H1 (cell line): ENCODE results near the gene TEKT5. TPM values are rescaled to one million over a fixed set of nuclear protein-coding genes. Genes with fewer than 3 reads are reported as not detected.

ENCODE experiments used
- CTCF ChIA-PET: fragments of 300-600 bp; sonication (Branson Sonifier 250); formaldehyde crosslinking; loops from one replicate; lab custom pipeline; 2021; ENCODE audit not compliant: partially characterized antibody; lab: Charles Lee
- POLR2A ChIA-PET: fragments of 300-600 bp; sonication (Branson Sonifier 250); formaldehyde crosslinking; loops from one replicate; lab custom pipeline; 2021; ENCODE audit warnings: inconsistent platforms; ENCODE audit not compliant: partially characterized antibody; lab: Charles Lee
- DNase-seq, 2 experiments: peaks; one replicate each; pipeline versions ENCODE4 v3.0.0 to v3.0.0-alpha.2; 2010 to 2022; ENCODE audit warnings: low spot score in 2 of 2, low read depth in 1 of 2, mixed read lengths in 1 of 2
- FAIRE-seq: peaks from 2 replicates; lab custom pipeline; 2011; peaks lifted over from hg19 to GRCh38; lab: Jason Lieb, UNC
- H2AFZ ChIP-seq: 2 replicates; pipeline ENCODE4 v1.8.1; 2012; ENCODE audit warnings: low read length, inconsistent platforms
- H2AK5ac ChIP-seq: 2 replicates; pipeline ENCODE4 v1.6.1; 2013; ENCODE audit warnings: low read depth, low read length
- H2BK120ac ChIP-seq: replicated peaks from 2 replicates; pipeline ENCODE3; 2013; ENCODE audit warnings: low read depth, low read length, inconsistent platforms
- H2BK12ac ChIP-seq: 2 replicates; pipeline ENCODE4 v1.6.1; 2013; ENCODE audit warnings: low read depth, low read length
- H2BK15ac ChIP-seq: 2 replicates; pipeline ENCODE4 v1.6.1; 2013; ENCODE audit warnings: low read length
- H2BK20ac ChIP-seq: 2 replicates; pipeline ENCODE4 v1.6.1; 2013; ENCODE audit warnings: low read length
- H2BK5ac ChIP-seq: 2 replicates; pipeline ENCODE4 v1.6.1; 2013; ENCODE audit warnings: low read depth, low read length
- H3K14ac ChIP-seq: 2 replicates; pipeline ENCODE4 v1.6.1; 2013; ENCODE audit warnings: inconsistent platforms; ENCODE audit not compliant: insufficient read length
- H3K18ac ChIP-seq: 2 replicates; pipeline ENCODE4 v1.6.1; 2013; ENCODE audit warnings: low read length; ENCODE audit errors: extremely low read depth
- H3K23ac ChIP-seq: 2 replicates; pipeline ENCODE4 v1.6.1; 2013; ENCODE audit warnings: inconsistent platforms; ENCODE audit not compliant: insufficient read length
- H3K23me2 ChIP-seq: 2 replicates; pipeline ENCODE4 v1.6.1; 2013; ENCODE audit warnings: low read depth, low read length
- H3K27ac ChIP-seq: 2 replicates; pipeline ENCODE4 v1.6.1; 2011; ENCODE audit warnings: low read depth, low read length, inconsistent platforms
- H3K27me3 ChIP-seq, 4 experiments: replicated peaks in 1 of 4; 1 replicate in 1 of 4; 2 replicates in 3 of 4; pipeline versions ENCODE4 v1.6.1 to v1.8.1; 2011 to 2013; ENCODE audit warnings: low read length in 3 of 4, mild to moderate bottlenecking in 3 of 4, inconsistent platforms in 2 of 4, mixed read lengths in 2 of 4, moderate library complexity in 1 of 4; ENCODE audit not compliant: control insufficient read depth in 3 of 4, insufficient read depth in 3 of 4; ENCODE audit errors: extremely low read depth in 1 of 4
- H3K36me3 ChIP-seq, 4 experiments: 2 replicates each; pipeline versions ENCODE4 v1.6.1 to v1.8.1; 2011 to 2013; ENCODE audit warnings: mild to moderate bottlenecking in 4 of 4, low read length in 3 of 4, moderate library complexity in 2 of 4, control low read depth in 1 of 4, inconsistent platforms in 1 of 4; ENCODE audit not compliant: insufficient read depth in 4 of 4, control insufficient read depth in 2 of 4
- H3K4ac ChIP-seq: replicated peaks from 2 replicates; pipeline ENCODE3; 2013; ENCODE audit warnings: low read length, low read depth, mixed read lengths, inconsistent platforms; ENCODE audit not compliant: insufficient read length
- H3K4me1 ChIP-seq, 4 experiments: replicated peaks in 1 of 4; 1 replicate in 1 of 4; 2 replicates in 3 of 4; pipeline versions ENCODE4 v1.6.1 to v1.8.1; 2011 to 2013; ENCODE audit warnings: low read length in 3 of 4, inconsistent platforms in 2 of 4, mixed read lengths in 1 of 4; ENCODE audit not compliant: insufficient read depth in 4 of 4, control insufficient read depth in 3 of 4
- H3K4me2 ChIP-seq, 2 experiments: 2 replicates each; pipeline versions ENCODE4 v1.6.1 to v1.8.1; 2011 to 2013; ENCODE audit warnings: low read depth in 2 of 2, low read length in 2 of 2, control low read depth in 1 of 2, inconsistent platforms in 1 of 2, mild to moderate bottlenecking in 1 of 2; ENCODE audit not compliant: insufficient read depth in 1 of 2
- H3K4me3 ChIP-seq, 4 experiments: fragments of 200-600, 300-600 bp in 1 of 4; sonication (generic), shearing (Covaris generic), sonication (Bioruptor Twin) in 1 of 4; 2 replicates each; pipeline versions ENCODE4 v1.5.1 to v1.8.1; 2011 to 2016; ENCODE audit warnings: low read length in 4 of 4, low read depth in 3 of 4, control low read depth in 2 of 4, inconsistent platforms in 2 of 4, mild to moderate bottlenecking in 2 of 4, mixed read lengths in 1 of 4, moderate library complexity in 1 of 4; ENCODE audit not compliant: insufficient read depth in 2 of 4; ENCODE audit errors: extremely low read depth in 1 of 4
- H3K56ac ChIP-seq: replicated peaks from 2 replicates; pipeline ENCODE3; 2013; ENCODE audit warnings: low read depth, mild to moderate bottlenecking, mixed read lengths, low read length, inconsistent platforms; ENCODE audit not compliant: insufficient read length
- H3K79me1 ChIP-seq: 2 replicates; pipeline ENCODE4 v1.6.1; 2013; ENCODE audit warnings: low read depth, low read length, control low read depth
- H3K79me2 ChIP-seq, 2 experiments: 2 replicates each; pipeline versions ENCODE4 v1.6.1 to v1.8.1; 2012 to 2013; ENCODE audit warnings: low read length in 2 of 2, mild to moderate bottlenecking in 2 of 2, inconsistent platforms in 1 of 2; ENCODE audit not compliant: insufficient read depth in 2 of 2, control insufficient read depth in 1 of 2
- H3K9ac ChIP-seq, 4 experiments: replicated peaks in 1 of 4; 1 replicate in 1 of 4; 2 replicates in 3 of 4; pipeline versions ENCODE4 v1.6.1 to v1.8.1; 2011 to 2013; ENCODE audit warnings: low read depth in 3 of 4, low read length in 3 of 4, control low read depth in 2 of 4, mild to moderate bottlenecking in 2 of 4, moderate library complexity in 2 of 4, inconsistent platforms in 1 of 4; ENCODE audit errors: extremely low read depth in 1 of 4
- H3K9me3 ChIP-seq, 2 experiments: 2 replicates each; pipeline versions ENCODE4 v1.6.1 to v1.8.1; 2012 to 2013; ENCODE audit warnings: mild to moderate bottlenecking in 2 of 2, moderate library complexity in 2 of 2, control low read depth in 1 of 2, inconsistent platforms in 1 of 2, low read depth in 1 of 2, low read length in 1 of 2, mixed read lengths in 1 of 2; ENCODE audit not compliant: insufficient read depth in 2 of 2
- H4K20me1 ChIP-seq, 2 experiments: replicated peaks in 1 of 2; 2 replicates each; pipeline versions ENCODE3 to v1.8.1; 2011 to 2013; ENCODE audit warnings: inconsistent platforms in 2 of 2, low read length in 2 of 2, mild to moderate bottlenecking in 1 of 2; ENCODE audit not compliant: insufficient read depth in 2 of 2, control insufficient read depth in 1 of 2
- H4K5ac ChIP-seq: 2 replicates; pipeline ENCODE4 v1.6.1; 2013; ENCODE audit warnings: low read length, low read depth, mixed read lengths, inconsistent platforms; ENCODE audit not compliant: insufficient read length
- H4K8ac ChIP-seq: 2 replicates; pipeline ENCODE4 v1.8.0; 2013; ENCODE audit warnings: mild to moderate bottlenecking, moderate library complexity, low read length, inconsistent platforms; ENCODE audit not compliant: insufficient read depth; ENCODE audit errors: extremely low read depth
- H4K91ac ChIP-seq: replicated peaks from 2 replicates; pipeline ENCODE3; 2013; ENCODE audit warnings: low read length, mixed read lengths, inconsistent platforms; ENCODE audit not compliant: insufficient read length
- CEBPB ChIP-seq: IDR thresholded peaks from 2 replicates; pipeline ENCODE4 v1.6.1; 2012; ENCODE audit warnings: low read depth, low read length
- KDM4A ChIP-seq: IDR thresholded peaks from one replicate; pipeline ENCODE4 v1.7.1; 2012; ENCODE audit warnings: low read depth, mild to moderate bottlenecking, moderate library complexity, low read length, inconsistent platforms; ENCODE audit not compliant: severe bottlenecking
- WGBS, 2 experiments: shearing (Covaris generic) in 1 of 2; methylation state at CpG; one replicate each; pipeline versions ENCODE4 v1.1.6 to v1.1.7; 2013 to 2015; ENCODE audit warnings: low lambda C conversion rate in 2 of 2, mixed read lengths in 2 of 2, inconsistent platforms in 1 of 2, low coverage in 1 of 2, missing lambda C conversion rate in 1 of 2; ENCODE audit not compliant: insufficient replicate concordance in 2 of 2, insufficient coverage in 1 of 2, insufficient read length in 1 of 2; ENCODE audit errors: extremely low coverage in 1 of 2, missing lambda C conversion rate in 1 of 2; 5-methylcytosine and 5-hydroxymethylcytosine counted together
- polyA plus RNA-seq, 7 experiments: library from polyadenylated mRNA; depleted of rRNA in 3 of 7; stranded (reverse) in 5 of 7; unstranded in 2 of 7; fragments of >200 nt in 5 of 7; fragments of 200-250 nt in 2 of 7; gene quantifications; 1 replicate in 5 of 7; 2 replicates in 1 of 7; 4 replicates in 1 of 7; pipeline versions ENCODE4 v1.2.1 to v1.2.3, GENCODE V29; 2011 to 2013; ENCODE audit warnings: missing spikeins in 2 of 7, mixed read lengths in 2 of 7
- total RNA-seq: library from RNA; stranded (reverse); fragmentation: NEBNext Ultra II Directional; extraction: Animal tissue kit (Norgen Biotek cat#: 25700); gene quantifications from 2 replicates; pipeline ENCODE4 v1.2.1, GENCODE V29; 2021
- TF ChIP-seq, protein P1 (sequence below): IDR thresholded peaks from 2 replicates; pipeline ENCODE4 v1.6.1; 2012; ENCODE audit warnings: inconsistent platforms

Gene TEKT5
- total and polyA plus RNA-seq, 2 of the 8 experiments (the other 6 are each of a cell fraction or from before 2014, with no cell fraction given): 0.95 TPM; not detected in 1

- H3K9ac ChIP-seq: no peak overlapping the region
- H4K8ac ChIP-seq: no peak overlapping the region
- no peak overlapping the region for H2BK5ac ChIP-seq
- FAIRE-seq (no peak), DNase-seq (no peak)
- POLR2A ChIA-PET: no interaction called here
- no peak overlapping the region for H3K4me2 ChIP-seq
- TF ChIP-seq, protein P1, sequence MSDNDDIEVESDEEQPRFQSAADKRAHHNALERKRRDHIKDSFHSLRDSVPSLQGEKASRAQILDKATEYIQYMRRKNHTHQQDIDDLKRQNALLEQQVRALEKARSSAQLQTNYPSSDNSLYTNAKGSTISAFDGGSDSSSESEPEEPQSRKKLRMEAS: no peak
- peak; percentile 99 for TF ChIP-seq CEBPB
- no peak for TF ChIP-seq KDM4A
- H3K79me1 ChIP-seq: no peaks in the 10 kb centered on the region
- H3K14ac ChIP-seq: no peak overlapping the region
- no peaks in the 10 kb centered on the region for H3K79me2 ChIP-seq
- no peak overlapping the region for H3K27ac ChIP-seq
- H2BK20ac ChIP-seq: no peak overlapping the region
- no peak overlapping the region for H3K18ac ChIP-seq
- H3K36me3 ChIP-seq: no peaks in the 10 kb centered on the region
- H3K9me3 ChIP-seq: peaks cover 0 to 5% of the 10 kb centered on the region in 2 experiments; a peak in 1 of 4 replicates
- H2AFZ ChIP-seq: no peak overlapping the region
- H3K4me3 ChIP-seq: no peak overlapping the region
- H3K4me1 ChIP-seq: peaks cover 2 to 8% (median 7%) of the 10 kb centered on the region in 4 experiments; a peak in 4 of 7 replicates
- H3K27me3 ChIP-seq: no peaks in the 10 kb centered on the region; a peak in 1 of 7 replicates
- CTCF ChIA-PET: no interaction called here
- no peak overlapping the region for H3K23ac ChIP-seq
- no peak overlapping the region for H2BK12ac ChIP-seq
- WGBS, 2 experiments: 76% methylated on average over 6 of the region's 6 CpGs; no CpG with 5 or more reads in 1 of the 2 experiments
- H2BK15ac ChIP-seq: no peak overlapping the region
- H4K5ac ChIP-seq: no peak overlapping the region
- no peaks in the 10 kb centered on the region for H3K23me2 ChIP-seq
- H2AK5ac ChIP-seq: no peak overlapping the region
- H3K4ac ChIP-seq: no peak overlapping the region
- no peak overlapping the region for H3K56ac ChIP-seq
- no peak overlapping the region for H4K91ac ChIP-seq
- H2BK120ac ChIP-seq: no peak overlapping the region
- H4K20me1 ChIP-seq: no peaks in the 10 kb centered on the region
These were observed 57.2 kb downstream of the TEKT5 start for GRCh38 chr16:10637337-10638037.
